IPS-11a (cell line): Measurements from ENCODE around the gene GPR146.
"Not testable (repeated sequence)": the region's sequence is repeated elsewhere in the genome, so short reads cannot be mapped to it uniquely, and the experiment has no call there.

Experiments used
- H3K4me3 ChIP-seq: one replicate; pipeline ENCODE4 v1.5.1; 2013; ENCODE audit warnings: low read depth, low read length, control low read depth

GPR146 gene

DNA sequence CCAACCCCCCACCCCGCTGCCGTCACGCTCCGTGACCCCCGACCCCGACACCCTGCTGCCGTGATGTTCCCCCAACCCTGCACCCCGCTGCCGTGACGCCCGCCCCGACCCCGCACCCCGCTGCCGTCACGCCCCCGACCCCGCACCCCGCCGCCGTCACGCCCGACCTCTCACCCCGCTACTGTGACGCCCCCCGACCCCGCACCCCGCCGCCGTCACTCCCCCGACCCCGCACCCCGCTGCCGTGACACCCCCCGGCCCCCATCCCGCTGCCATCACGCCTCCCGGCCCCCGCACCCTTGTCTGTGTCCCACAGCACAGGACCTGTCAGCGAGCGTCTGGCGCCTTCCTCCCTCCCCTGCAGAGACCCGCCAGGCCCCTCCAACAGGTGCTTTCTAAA lies 29.7 kb downstream of the GPR146 start:
- not testable (repeated sequence) for H3K4me3 ChIP-seq

DNA sequence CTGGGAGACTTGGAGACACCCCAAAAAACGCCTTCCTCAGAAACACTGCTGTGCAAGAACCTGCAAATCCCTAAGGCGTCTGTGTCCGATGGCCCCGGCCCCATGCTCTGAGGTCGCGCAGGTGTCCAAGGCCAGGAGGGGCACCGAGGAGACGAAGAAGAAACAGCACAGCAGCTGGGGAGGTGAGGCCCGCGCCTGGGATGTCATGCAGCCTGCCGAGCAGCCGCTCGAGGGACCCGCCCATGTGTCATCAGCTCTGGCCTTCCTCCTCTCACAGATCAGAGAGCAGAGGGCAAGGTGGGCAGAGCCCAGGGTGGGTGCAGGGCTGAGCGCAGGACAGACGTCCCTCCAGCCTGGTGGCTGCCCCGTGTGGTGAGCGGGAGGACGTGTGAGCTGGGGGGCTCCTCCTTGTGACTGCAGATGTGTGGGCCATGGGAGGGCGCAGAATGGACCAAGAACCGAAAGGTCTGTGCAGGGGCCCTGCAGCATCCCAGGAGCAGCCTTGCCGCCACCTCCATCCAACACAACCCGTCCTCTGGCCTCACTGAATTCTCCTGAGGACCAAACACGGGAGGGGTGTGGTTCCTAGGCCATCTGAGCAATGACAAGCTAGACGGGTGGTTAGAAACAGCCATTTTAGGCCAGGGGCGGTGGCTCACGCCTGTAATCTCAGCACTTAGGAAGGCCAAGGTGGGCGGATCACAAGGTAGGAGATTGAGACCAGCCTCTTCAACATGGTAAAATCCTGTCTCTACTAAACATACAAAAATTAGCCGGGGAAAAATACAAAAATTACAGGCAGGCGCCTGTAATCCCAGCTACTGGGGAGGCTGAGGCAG lies 30.5 kb downstream of the GPR146 start:
- no peak overlapping the region for H3K4me3 ChIP-seq

DNA sequence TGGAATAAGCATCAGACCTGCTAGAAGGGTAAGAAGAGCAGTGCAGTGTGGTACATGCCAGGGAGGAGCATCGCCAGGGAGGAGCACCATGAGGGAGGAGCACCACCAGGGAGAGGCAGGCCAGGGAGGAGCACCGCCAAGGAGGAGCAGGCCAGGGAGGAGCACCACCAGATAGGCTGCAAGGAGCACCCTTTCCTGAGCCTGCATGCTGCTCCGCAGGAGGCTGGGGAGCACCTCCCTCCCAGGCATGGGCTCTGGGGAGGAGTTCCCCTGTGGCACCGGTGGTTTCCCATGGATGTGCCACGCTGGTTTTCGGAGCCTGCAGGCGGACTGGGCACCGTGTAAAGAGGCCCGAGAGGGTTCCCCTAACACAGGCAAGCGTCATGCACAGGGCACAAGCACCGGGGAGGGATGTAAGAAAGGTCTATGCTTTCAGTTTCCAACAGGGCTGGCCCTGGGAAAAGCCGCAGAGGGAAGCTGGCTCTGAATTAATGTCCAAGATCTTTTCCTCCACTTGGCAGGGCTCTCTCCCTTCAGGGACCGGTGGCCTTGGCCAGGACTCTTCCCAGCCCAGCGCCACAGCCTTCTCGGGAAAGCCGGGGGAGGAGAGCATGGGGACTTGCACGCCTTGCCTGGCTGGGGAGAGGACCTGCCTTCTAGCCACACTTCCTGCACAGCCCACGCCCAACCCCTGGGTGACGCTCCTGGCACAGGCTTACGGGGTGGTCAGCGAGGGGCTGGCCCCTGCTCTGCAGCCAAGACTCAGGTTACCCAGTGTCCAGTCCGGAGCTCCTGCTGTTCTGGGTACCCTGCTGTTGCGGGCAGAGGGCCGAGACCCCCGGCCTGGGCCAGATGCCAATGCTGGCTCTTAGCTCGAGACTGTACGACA lies 32.1 kb downstream of the GPR146 start:
- H3K4me3 ChIP-seq, result no peak overlapping the region

DNA sequence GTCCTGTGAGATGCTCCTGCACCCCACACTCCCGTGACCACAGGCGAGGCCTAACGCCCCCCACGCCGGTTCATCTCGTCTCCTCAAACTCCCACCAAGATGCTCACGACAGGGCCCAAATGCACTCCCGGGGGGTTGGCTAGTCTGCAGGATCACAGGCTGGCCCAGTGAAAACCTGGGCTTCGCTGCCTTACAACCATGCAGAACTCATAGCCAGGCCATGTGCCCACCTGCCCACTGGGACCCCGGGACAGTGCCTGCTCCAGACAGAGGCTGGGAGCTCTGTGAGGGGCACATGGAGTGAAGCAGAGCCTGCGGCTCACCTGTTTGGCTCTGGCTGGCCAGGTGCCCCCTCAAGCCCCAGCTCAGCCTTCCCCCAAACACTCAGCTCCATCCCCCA lies 34.2 kb downstream of the GPR146 start:
- H3K4me3 ChIP-seq, result no peak overlapping the region

DNA sequence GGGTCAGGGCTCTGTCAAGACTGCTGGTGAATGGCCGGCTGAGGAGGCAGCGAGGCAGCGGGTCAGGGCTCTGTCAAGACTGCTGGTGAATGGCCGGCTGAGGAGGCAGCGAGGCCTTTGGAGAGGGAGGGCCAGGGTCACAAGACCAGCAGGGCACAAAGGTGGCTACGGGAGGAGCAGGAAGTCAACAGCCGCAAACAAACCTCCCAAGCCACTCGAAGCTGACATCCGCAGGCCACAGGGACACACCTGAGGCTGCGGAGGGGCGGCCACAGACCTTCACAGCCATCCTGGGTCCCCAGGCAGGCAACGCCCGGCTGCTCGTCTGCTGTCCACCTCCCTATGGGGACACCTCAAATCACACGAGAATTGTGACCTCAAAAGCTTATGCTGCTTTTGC lies 34.6 kb downstream of the GPR146 start:
- H3K4me3 ChIP-seq, result no peak overlapping the region

DNA sequence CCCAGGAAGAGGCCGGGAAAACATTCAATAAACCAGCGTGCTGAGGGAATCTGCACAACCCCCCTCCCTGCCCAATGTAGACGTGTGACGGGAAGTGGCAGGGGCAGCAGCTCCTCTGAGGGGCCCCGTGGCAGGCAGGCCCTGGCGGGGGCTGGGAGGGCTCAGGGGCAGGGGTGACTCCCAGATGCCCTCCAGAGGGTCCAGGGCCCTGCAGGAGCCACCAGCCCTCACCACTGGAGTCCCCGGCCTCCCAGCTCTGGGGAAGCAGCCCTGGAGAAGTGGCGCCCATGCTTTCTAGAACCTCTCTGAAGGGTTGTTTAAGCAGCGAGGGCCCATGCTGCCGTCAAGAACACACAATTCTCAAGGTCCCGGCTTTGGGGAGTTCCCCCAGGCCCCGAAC lies 35.2 kb downstream of the GPR146 start:
- no peak overlapping the region for H3K4me3 ChIP-seq

DNA sequence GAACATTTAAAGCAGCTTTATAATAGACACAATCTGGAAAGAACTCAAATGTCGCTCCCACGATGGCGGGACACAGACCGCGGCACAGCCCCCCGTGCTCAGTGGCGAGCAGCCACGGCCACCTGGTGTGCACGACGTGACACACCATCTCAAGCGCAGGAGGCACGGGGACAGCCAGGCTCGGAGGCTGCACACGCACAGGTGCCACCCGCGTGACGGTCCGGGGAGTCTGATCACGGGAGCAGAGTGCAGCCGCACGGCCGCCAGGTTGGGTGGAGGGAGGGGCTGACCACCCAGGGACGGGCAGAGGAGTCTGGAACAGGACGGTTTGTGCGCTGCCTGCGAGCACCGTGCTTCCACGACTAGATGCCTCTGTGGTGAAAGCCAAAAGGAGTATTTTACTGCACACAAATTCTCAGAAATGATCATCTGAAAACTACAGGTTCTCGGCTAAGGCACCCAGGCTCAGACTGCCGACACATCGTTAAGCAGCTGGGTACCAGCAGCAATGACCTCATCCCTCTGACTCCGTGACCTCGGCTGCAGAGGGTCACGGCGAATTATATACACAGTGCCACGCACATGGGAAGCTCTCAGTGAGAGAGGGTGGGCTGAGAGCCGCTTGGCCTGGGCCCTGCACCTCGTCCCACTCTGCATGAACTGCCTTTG lies 36.0 kb downstream of the GPR146 start:
- no peak overlapping the region for H3K4me3 ChIP-seq

DNA sequence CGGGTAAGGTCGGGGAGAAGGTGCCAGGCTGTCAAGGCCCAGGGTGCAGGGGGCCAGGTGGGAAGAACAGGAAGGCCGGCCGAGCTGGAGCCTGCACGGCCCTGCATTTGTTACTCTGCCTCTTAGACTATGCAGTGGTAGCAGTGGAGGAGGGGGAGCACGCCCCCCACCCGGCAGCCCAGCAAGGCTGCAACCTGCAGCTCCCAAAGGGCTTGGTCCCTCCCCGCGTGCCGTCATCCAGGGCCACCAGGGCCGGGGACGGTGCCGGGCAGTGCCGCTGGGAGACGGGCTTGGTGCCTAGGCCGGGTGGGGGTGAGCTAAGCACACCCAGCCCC lies 36.5 kb downstream of the GPR146 start:
- no peak overlapping the region for H3K4me3 ChIP-seq

DNA sequence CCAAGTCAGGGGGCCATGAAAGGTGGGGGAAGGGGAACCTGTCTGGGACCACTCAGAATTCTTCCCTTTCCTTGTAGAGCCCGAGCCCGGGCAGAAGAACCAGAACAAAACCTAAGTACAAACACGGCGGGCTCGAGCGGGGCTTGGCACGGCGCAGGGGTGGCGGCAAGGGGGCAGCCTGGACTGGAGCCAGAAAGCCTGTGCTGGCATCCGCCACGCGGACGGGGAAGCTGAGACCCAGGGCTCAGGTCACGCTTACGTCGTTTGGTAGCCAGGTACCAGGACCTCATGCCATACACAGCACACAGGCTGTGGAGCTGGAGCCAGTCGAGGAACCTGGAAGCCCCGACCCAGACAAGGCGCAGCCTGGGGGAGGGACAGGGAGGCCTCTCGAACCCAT lies 37.0 kb downstream of the GPR146 start:
- H3K4me3 ChIP-seq, result no peak overlapping the region

DNA sequence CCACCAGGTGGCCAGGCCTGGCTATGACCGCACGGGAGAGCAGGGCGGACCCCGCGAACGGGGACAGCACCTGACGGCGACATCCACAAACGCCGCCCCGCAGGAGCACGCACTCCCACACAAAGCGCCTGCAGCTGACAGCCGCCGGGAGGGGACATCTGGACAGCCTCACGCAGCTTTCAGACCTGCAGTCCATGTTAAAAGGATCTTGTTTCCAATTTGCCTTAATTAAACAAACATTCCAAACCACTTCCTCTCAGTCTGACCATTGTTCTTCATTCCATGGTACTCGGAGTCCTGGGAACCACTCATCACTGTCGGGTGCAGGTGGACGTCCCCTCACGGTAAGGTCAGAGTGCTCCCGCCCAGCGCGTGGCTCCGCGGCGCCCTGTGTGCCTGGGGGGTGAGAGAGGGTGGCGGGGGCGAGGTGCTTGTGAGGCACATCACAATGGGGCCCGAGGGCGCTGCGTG lies 37.6 kb downstream of the GPR146 start:
- H3K4me3 ChIP-seq, result no peak overlapping the region

DNA sequence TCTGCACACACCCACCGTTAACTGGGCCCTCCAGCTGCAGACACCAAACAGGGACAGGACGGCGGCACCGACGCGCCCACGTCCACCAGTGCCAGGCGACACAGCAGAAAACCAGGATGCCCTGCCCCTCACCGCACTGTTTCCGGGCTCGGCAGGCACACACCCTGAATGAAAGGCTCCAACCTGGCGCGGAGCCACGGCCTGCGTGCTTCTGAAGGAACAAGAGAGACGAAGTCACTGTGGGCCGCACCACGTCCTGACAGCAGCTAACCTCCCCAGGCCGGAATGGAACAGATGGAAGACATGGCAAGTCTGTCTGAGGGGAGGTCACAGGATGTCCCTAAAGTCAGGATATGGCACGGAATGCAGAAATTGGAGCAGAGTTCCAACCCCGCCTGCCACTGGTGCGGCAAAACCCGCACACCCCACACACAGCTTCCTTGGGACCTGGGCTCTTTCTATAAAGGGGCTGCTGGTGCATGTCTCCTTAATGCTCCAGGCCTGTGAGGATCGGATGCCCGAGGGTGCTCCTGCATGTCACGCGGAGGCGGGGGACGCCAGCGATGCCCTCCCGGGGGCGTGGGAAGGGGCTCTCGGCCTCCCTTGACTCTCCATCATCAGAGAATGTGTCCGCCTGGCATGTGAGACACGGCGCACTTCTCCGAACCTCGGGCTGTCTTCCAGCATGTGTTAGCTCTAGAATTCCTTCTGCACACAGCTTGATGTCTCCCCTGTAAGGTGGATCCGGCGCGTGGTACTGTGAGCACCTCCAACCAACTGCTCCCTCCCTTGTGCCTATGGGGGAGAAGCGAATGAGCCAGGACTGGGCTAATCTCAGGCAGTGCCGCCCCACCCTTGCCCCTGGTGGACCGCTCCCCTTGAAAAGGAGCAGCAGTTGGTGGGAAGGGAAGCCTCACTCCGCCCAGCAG lies 39.6 kb downstream of the GPR146 start:
- no peak overlapping the region for H3K4me3 ChIP-seq

DNA sequence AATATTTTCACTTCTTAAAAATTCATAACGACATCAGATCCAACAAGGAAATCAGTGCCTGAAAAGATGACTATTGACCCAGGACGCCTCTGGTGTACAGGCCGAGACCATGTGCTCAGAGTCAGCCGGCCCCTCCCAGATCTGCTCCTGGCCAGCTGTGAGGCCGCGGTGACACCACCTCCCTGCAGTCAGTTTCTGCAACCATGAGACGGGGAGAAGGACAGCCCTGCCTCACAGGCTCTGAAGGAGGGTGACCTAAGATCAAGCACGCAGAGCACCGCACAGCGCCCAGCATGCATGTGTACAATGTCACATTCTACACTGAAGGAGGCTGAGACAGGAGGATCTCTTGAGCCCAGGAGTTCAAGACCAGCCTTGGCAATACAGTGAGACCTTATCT lies 40.9 kb downstream of the GPR146 start:
- H3K4me3 ChIP-seq, result no peak overlapping the region

DNA sequence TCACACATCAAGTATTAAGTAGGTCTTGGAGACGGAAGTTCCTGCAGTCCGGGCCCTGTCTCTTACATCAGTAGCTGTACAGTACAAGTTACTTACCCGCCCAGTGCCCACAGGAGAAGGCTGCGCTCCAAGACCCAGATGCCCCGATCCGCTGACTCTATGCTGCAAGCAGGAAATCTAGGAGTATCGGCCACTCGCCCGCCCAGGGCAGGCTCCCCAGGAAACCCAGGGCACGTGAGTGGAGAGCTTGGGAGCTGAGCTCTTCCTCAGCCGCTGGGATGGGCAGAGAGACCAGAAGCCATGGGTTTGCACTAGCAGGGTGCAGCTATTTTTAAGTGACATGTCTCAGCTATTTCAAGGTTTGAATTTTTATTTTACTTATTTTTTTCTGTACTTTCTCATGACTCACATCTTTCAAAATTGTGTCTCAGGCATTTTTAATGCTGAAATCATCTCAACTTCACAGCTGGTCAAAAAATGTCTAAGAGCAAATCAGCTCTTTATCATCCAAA lies 41.6 kb downstream of the GPR146 start:
- H3K4me3 ChIP-seq, result no peak overlapping the region

DNA sequence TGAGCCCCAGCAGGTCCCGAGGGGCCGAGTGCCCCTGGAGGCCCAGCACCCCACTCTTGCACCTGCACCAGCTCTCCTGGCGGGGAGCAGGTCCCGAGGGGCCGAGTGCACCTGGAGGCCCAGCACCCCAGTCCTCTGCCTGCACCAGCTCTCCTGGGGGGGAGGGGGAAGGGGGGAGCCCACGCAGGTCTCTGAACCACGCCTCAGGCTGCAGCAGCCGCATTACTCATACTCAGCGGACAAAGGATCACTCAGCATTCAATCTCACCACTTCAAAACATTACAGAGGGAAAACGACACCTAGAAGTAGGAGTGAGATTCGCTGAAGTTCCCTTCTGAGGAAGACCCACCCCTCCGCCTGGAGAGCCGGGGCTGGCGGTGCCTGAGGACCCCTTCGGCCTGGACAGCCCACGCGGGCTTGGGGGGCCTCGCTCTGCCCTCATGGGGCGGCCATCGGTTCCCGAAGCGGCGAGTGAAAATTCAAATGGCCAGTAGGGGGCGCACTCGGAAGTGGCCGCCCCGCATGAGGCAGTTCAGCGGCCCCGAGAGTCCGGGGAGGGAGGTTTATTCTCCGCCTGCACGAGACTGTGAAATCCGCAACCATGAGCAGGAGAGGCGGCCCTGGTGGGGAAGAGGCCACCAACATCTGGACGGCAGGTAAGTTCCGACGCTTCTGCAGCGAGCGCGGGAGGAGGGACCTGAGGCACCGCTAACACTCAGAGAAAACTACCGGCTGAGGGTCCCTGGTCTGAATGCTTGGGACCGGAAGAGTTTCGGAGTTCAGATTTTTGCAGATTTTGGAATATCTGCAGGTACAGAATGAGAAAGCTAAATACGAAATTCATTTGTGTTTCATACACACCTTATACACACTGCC lies 42.5 kb downstream of the GPR146 start:
- no peak overlapping the region for H3K4me3 ChIP-seq

DNA sequence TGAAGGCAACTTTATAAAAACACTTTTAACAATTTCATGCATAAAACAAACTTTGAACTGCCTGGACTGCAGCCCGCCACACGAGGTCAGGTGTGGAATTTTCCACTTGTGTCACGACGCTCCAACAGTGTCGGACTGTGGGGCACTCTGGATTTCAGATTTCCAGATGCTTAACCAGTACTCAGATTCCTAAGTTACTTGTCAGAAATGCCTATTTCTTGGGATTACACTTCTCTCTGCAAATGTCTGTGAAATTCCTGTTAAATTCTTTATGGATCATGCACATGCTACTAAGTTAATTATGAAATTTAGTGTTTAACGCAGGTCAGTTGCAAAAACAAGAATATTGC lies 43.1 kb downstream of the GPR146 start:
- no peak overlapping the region for H3K4me3 ChIP-seq

DNA sequence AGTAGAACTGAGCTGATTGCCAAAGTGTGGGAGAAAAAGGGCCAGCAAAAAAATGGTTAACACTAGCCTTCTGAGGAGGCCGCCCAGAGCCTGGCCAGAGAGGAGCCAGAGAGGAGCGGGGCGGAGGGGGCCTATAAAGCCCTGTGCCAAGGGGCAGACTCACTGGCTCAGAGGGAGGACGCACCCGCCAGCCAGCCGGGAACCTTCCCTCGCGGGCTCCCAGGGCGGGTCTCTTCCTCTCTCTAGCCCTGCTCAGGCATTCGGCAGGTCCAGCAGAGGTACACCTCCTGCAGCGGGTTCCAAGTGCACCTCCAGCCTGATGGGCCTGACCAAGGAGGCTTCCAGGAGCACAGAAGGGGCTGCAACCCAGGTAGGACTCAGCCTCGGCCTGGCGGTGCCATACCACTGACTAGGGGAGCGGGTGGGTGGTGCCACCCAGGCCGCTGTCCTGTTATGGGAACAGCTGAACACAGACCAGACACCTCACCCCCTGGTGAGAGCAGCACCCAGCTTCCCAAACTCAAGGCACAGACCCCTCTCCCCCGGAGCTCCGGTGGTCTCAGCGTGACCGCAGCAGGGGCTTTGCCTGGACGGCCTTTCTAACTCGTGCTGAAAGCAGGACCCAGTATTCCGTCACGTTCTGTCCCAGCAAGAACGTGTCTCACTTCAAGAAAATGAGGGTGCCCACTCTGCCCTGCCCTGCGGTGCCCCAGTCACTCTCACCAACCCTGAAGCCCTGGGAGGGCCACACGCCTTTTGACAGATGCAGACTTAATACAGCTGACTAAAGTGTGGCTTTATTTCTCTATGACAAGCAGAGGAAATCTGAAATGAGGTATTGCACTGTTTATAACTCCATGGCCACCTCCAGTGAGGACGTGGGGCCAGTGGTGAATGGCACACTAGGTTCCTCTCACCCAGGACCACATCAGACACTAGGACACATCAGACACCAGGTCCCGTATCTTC lies 43.9 kb downstream of the GPR146 start, which contains the start of gene GPER1:
Gene GPER1, plus strand, starts transcription at position 162 of the 969 bp plus-strand sequence. CDS start 3,616 bp downstream, outside the sequence.
- no peak within 1 kb of the TSS for H3K4me3 ChIP-seq

DNA sequence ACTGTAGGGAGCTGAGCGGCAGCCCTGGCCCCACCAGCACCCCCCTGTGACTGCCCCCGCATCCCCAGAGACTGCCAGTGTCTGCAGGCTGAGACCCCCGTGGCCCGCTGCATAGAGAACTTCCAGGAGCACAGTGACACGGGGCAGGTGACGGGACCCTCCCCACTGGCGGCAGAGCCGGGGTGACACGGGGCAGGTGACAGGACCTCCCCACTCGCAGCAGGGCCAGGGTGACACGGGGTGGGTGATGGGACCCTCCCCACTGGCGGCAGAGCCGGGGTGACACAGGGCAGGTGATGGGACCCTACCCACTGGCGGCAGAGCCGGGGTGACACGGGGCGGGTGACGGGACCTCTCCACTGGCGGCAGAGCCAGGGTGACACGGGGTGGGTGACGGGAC lies 45.9 kb downstream of the GPR146 start:
- H3K4me3 ChIP-seq, result no peak overlapping the region
